SK-N-MC (cell line): ENCODE data around the gene IL12RB1.
A peak's percentile ranks its signal among the peaks of the same experiment; 100 is the strongest.
"Not testable (repeated sequence)": the region's sequence is repeated elsewhere in the genome, so short reads cannot be mapped to it uniquely, and the experiment has no call there.

Source experiments
- DNase-seq: peaks from one replicate; pipeline ENCODE4 v3.0.0-alpha.2; 2011; ENCODE audit warnings: low read depth, low spot score
- H3K27ac ChIP-seq: fragments of 200-600 bp; sonication (generic); 2 replicates; pipeline ENCODE4 v1.5.1; 2016; ENCODE audit warnings: mixed run types
- H3K36me3 ChIP-seq: fragments of 200-600 bp; sonication (generic); 2 replicates; pipeline ENCODE4 v1.6.1; 2017; ENCODE audit warnings: antibody characterized with exemption, low read length, mixed read lengths; ENCODE audit not compliant: insufficient read depth
- H3K4me3 ChIP-seq: fragments of 200-600 bp; sonication (generic); 2 replicates; pipeline ENCODE4 v1.5.1; 2016
- H3K9ac ChIP-seq: fragments of 200-600 bp; sonication (generic); 2 replicates; pipeline ENCODE4 v1.8.0; 2017; ENCODE audit warnings: mixed run types, mixed read lengths; ENCODE audit not compliant: insufficient read length
- H3K9me3 ChIP-seq: fragments of 200-600 bp; sonication (generic); 2 replicates; pipeline ENCODE4 v1.6.1; 2017; ENCODE audit warnings: low read depth, mild to moderate bottlenecking, antibody characterized with exemption, low read length, moderate library complexity, mixed read lengths
- EZH2 ChIP-seq: fragments of 200-600 bp; sonication (generic); IDR thresholded peaks from one replicate; pipeline ENCODE4 v1.6.1; 2017; ENCODE audit warnings: antibody characterized with exemption
- FOXP2 ChIP-seq: optimal IDR thresholded peaks from 2 replicates; pipeline ENCODE3; 2011; ENCODE audit warnings: mild to moderate bottlenecking, moderate library complexity; ENCODE audit not compliant: insufficient read depth; ENCODE audit errors: extremely low read length, control extremely low read depth
- POLR2AphosphoS5 ChIP-seq: IDR thresholded peaks from 2 replicates; pipeline ENCODE4 v1.6.1; 2012; ENCODE audit warnings: mild to moderate bottlenecking, low read depth, low read length, borderline replicate concordance

IL12RB1 gene

DNA sequence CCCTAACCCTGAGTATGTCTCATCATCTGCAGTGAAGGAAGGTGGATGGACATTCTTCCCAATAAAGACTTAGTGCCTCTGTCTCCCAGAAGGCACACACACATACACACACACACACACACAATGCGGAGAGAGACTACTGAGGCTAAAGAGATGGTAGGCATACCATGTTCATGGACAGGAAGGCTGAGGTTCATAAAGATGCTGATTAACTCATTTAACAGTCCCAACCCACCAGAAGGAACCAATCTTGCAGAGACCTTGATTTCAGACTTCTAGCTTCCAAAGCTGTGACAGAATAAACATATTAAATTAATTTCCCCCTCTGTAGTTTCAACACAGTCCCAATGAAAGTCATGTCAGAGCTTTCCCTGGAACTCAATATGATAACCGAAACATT lies 45.7 kb downstream of the IL12RB1 start:
- no peak for DNase-seq
- Histone ChIP-seq H3K36me3 (no peaks in the 10 kb centered on the region), H3K9me3 (no peaks in the 10 kb centered on the region), H3K4me3 (no peak overlapping the region), H3K9ac (no peak overlapping the region), H3K27ac (no peak overlapping the region)
- TF ChIP-seq EZH2 = no peak
- no peak for TF ChIP-seq FOXP2
- TF ChIP-seq POLR2AphosphoS5 = no peak

DNA sequence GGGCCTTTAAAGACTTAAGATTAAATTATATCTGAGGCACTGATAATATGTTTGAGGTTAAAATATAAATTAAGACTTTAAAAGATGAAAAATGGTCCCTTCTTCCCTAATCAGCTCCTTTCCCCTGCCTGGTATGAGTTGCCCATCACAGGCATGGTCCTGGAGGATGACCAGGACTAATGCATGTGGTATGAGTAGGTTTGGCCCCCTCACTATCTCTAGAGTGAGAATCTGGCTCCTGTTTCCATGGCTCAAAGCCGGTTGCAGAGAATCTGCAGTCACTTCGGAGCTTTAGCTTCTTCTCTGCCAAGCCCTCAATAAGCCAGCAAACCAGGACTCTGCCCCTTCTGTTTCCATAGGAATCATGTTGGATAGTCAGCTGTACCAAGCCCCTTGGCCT lies 54.6 kb downstream of the IL12RB1 start:
- H3K27ac ChIP-seq, H3K4me3 ChIP-seq, DNase-seq, H3K36me3 ChIP-seq, H3K9ac ChIP-seq, H3K9me3 ChIP-seq: not testable (repeated sequence)

DNA sequence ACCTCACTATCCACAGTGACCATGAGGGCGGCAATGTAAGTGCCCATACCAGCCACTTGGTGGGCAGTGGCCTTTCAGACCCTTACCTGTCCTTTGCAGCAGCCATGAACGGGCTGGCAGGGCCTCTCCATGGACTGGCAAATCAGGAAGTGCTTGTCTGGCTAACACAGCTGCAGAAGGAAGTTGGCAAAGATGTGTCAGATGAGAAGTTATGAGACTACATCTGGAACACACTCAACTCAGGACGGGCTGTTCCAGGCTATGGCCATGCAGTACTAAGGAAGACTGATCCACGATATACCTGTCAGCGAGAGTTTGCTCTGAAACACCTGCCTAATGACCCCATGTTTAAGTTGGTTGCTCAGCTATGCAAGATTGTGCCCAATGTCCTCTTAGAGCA lies 55.3 kb downstream of the IL12RB1 start:
- not testable (repeated sequence) for H3K9me3 ChIP-seq, H3K4me3 ChIP-seq, H3K9ac ChIP-seq, DNase-seq, H3K36me3 ChIP-seq, H3K27ac ChIP-seq

DNA sequence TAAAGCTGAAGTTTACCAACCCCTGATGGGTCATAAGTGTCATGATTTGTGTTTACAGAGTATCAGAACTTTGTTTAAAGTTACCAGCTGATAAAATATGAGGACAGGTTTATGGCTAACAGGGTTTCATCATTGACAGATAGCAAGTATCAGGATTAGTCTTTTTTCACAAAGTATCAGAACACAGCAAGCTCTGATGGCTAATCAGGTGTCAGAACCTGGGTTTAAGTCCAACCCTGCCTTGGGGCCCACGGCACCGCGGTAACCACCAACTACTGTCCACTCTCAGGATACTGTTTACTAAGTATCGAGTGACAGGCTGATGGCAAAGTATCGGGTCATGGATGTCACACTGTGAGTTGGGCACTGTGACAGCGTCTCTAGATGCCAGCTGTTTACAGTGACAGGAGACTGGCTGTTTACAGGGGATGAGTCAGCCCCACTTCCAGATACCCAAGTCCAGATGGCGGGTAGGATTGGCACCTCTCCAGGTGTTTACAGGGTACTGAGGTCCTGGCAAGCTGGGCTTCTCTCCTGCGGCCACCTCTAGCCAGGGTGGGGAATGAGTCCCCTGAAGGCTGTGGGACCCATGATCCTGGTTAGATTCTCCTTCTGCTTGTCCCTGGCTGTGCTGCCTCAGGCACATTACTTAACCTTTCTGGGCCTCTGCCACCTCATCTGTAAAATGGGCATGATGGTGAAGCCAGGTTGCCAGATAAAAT lies 57.0 kb downstream of the IL12RB1 start:
- H3K9me3 ChIP-seq = no peaks in the 10 kb centered on the region
- no peak overlapping the region for H3K9ac ChIP-seq
- TF ChIP-seq EZH2 (no peak), POLR2AphosphoS5 (no peak), FOXP2 (no peak)
- DNase-seq = no peak
- H3K4me3 ChIP-seq = no peak overlapping the region
- no peak overlapping the region for H3K27ac ChIP-seq
- H3K36me3 ChIP-seq = no peaks in the 10 kb centered on the region

DNA sequence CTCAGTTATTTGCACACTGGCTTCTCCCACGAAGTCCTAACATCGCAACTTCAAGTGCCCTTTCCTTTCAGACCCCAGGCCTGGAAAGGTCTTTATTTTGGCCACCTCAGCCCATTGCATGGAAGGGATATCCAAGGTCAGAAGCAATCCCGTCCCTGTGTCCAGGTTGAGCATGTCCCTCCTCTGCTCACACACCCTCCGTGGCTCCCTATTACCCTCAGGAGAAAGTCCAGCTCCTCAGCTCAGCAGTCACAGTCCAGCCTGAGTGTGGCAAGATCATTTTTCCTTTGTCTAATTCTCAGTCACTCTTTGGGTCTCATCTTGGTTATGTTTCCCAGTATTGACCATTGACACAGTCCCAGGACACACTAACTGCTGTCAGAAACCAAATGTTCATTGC lies 59.6 kb downstream of the IL12RB1 start:
- no peak overlapping the region for H3K9ac ChIP-seq
- no peak for DNase-seq
- no peaks in the 10 kb centered on the region for H3K9me3 ChIP-seq
- no peak for TF ChIP-seq POLR2AphosphoS5
- TF ChIP-seq EZH2 = no peak
- TF ChIP-seq FOXP2 = no peak
- H3K36me3 ChIP-seq = no peaks in the 10 kb centered on the region
- H3K4me3 ChIP-seq = no peak overlapping the region
- H3K27ac ChIP-seq = no peak overlapping the region

DNA sequence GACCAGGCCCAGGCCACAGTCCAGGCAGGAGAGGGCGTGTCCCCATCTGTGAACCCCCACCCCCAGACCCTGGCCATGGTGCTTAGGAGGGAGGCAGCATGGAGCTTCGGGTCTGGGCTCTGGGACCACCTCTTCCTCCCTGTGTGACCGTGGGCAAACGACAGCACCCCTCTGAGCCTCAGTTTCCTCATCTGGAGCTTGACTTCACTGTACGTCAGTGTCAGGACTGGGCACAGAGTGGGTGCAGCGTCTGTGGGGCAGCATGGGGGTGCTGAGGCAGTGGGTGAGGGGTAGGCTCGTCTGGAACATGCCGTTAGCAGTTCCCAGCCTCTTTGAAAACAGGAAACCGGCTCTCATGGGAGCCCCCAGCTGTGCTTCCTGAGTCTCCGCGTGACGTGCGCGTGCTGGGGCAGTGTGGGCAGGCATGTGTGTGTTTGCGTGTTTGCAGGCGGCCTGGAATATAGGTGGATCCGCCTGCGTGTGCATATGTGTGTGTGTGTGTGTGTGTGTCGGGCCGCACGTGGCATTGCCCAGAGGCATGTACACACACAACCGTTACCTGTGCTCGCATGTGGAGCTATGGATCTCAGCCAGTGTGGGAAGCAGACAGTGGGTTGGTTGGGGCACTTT lies 63.0 kb downstream of the IL12RB1 start:
- Histone ChIP-seq H3K27ac (peak overlapping the region; percentile 60), H3K9me3 (no peaks in the 10 kb centered on the region), H3K4me3 (peak overlapping the region; percentile 46), H3K9ac (peak overlapping the region; percentile 48), H3K36me3 (no peaks in the 10 kb centered on the region)
- no peak for TF ChIP-seq EZH2
- TF ChIP-seq FOXP2 = peak; percentile 95
- TF ChIP-seq POLR2AphosphoS5 = 0 out of 2 replicates have a peak, but pooled peaks have one; percentile 58
- DNase-seq = peak; percentile 75

DNA sequence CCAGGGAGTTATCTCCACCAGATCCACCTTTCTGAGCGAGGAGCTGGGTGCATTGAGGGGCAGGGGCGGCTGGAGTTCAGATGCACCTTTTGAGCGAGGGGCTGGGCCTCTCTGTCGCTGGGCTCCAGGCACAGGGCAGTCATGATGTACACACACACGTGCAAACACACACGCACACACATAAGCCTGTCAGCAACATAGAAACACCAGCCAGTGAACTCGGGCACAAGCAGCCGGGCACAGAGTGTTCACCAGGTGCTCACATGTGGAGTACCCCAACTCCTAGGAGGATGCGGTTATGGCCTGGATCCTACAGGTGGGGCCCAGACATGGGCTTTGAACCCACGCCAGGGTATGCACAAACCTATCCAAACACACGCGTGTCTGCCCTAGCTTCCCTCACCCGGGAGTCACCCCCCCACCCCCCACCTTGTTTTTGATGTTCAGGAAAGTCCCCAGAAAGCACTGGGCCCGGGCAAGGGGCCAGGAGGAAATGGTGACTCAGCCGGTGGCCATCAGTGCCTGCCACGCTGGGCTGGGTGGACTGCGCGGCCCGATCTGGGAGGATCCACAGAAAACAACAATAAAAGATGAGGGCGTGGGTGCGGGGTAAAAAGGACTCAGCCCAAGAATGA lies 65.5 kb downstream of the IL12RB1 start:
- Histone ChIP-seq H3K27ac (0 out of 2 replicates have a peak overlapping the region, but pooled peaks have one; percentile 12), H3K36me3 (no peaks in the 10 kb centered on the region), H3K9me3 (no peaks in the 10 kb centered on the region), H3K4me3 (no peak overlapping the region), H3K9ac (no peak overlapping the region)
- no peak for DNase-seq
- TF ChIP-seq POLR2AphosphoS5 (no peak), EZH2 (no peak), FOXP2 (no peak)

DNA sequence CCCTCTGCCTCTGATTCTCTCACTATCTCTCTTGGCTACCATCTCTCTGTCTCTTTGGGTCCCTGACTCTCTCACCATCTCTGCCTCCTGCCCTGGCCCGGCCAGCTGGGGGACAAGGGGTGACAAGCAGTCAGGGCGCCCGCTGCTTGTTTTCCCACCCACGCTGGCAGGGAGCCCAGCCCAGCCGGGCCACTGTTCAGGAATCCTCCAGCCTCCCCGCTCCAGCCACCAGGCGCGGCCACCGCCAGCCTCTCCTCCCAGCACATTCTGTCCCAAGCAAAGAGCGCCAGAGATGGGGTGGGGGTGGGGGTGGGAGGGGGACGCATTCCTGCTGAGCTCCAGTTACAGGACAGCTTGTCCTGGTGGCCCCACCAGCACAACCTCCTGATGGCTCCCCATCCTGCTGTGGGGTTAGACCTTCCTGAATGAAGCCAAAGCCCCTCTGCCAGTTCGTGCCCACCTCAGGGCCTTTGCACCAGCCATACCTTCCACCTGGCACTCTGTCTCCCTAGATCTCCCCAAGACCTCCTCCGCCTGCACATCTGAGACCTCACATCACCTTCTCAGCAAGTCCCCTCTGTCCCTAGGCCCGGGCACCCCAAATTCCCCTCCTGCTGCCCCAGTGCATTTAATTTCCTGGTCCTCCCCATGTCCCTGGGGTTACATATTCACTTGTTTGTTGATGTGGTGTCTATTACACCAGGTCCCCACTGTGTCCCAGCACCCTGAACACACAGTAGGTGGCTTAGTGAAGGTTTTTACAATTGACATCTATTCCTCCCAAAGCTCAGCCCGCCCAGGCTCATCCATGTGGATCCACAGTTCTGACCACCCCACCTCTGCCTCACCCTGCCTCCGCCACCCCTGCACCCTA lies 66.3 kb downstream of the IL12RB1 start:
- Histone ChIP-seq H3K9ac (no peak overlapping the region), H3K9me3 (no peaks in the 10 kb centered on the region), H3K27ac (no peak overlapping the region), H3K36me3 (no peaks in the 10 kb centered on the region), H3K4me3 (no peak overlapping the region)
- no peak for DNase-seq
- TF ChIP-seq POLR2AphosphoS5 (no peak), FOXP2 (no peak), EZH2 (no peak)
